Gastroesophageal sphincter (tissue), 3 donors: ENCODE measurements around the gene ATOH7.

ENCODE experiments used
- EP300 ChIP-seq: sonication (generic); formaldehyde crosslinking; IDR thresholded peaks from one replicate; pipeline ENCODE4 v1.6.1; 2017; ENCODE audit warnings: antibody characterized with exemption, mild to moderate bottlenecking
- POLR2A ChIP-seq, 2 donors: fragments of 450-650 bp; IDR thresholded peaks; one replicate each; pipeline ENCODE4 v1.6.1; 2017; ENCODE audit warnings: antibody characterized with exemption in 2 of 2, mild to moderate bottlenecking in 2 of 2, moderate library complexity in 1 of 2
- TF ChIP-seq, protein P1 (sequence below), 4 experiments: fragments of 200-600 bp in 2 of 4; fragments of 450-650 bp in 2 of 4; sonication (generic) in 1 of 4; IDR thresholded peaks; one replicate each; pipeline ENCODE4 v1.5.1; 2017 to 2019; ENCODE audit warnings: antibody characterized with exemption in 4 of 4, mild to moderate bottlenecking in 2 of 4, moderate library complexity in 2 of 4

DNA sequence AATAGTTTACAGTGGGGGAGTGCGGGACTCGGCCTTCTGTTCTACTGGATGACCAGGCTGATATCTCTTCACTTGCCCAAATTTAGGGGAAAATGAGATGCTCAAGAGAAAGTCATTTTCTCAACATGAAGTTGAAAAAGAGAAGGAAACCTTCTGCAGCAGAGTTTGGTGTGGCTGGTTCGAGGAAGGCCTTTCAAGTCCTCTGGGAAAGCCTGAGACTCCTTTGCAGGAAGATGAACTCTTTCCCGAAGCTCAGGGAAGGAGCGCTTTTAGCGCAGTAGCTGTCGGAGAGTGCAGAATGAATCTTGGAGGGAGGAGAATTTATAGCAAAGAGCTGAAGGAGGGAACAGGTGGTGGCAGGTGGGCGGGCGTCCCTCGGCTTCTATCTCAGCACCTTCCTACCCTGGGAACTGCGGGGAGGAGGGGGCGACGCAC lies at the start of gene ATOH7:
- TF ChIP-seq, protein P1, sequence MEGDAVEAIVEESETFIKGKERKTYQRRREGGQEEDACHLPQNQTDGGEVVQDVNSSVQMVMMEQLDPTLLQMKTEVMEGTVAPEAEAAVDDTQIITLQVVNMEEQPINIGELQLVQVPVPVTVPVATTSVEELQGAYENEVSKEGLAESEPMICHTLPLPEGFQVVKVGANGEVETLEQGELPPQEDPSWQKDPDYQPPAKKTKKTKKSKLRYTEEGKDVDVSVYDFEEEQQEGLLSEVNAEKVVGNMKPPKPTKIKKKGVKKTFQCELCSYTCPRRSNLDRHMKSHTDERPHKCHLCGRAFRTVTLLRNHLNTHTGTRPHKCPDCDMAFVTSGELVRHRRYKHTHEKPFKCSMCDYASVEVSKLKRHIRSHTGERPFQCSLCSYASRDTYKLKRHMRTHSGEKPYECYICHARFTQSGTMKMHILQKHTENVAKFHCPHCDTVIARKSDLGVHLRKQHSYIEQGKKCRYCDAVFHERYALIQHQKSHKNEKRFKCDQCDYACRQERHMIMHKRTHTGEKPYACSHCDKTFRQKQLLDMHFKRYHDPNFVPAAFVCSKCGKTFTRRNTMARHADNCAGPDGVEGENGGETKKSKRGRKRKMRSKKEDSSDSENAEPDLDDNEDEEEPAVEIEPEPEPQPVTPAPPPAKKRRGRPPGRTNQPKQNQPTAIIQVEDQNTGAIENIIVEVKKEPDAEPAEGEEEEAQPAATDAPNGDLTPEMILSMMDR (IDR thresholded peaks at IDR 0.05) = no peak
- TF ChIP-seq POLR2A (IDR thresholded peaks at IDR 0.05) (no peak), EP300 (no peak)
